G401 (cell line): ENCODE results near the gene FAM168A. TPM values are rescaled to one million over a fixed set of nuclear protein-coding genes. Genes with fewer than 3 reads are reported as not detected.

Experiments
- DNase-seq: peaks from one replicate; pipeline ENCODE4 v3.0.0-alpha.2; 2015; ENCODE audit warnings: low spot score
- in situ Hi-C: cut with HindIII; loops from 2 replicates; pipeline ENCODE4 v1.10.0; 2016; ENCODE audit warnings: low sequenced_read_pairs, mixed read lengths
- total RNA-seq: library from RNA; depleted of rRNA; stranded (reverse); fragments of >200 nt; shearing (Covaris generic); gene quantifications from 2 replicates; pipeline ENCODE4 v1.2.3, GENCODE V29; 2014; rRNA removed

FAM168A gene, protein sequence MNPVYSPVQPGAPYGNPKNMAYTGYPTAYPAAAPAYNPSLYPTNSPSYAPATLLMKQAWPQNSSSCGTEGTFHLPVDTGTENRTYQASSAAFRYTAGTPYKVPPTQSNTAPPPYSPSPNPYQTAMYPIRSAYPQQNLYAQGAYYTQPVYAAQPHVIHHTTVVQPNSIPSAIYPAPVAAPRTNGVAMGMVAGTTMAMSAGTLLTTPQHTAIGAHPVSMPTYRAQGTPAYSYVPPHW
- total RNA-seq: 12.4 and 16.7 TPM in 2 replicates

DNA sequence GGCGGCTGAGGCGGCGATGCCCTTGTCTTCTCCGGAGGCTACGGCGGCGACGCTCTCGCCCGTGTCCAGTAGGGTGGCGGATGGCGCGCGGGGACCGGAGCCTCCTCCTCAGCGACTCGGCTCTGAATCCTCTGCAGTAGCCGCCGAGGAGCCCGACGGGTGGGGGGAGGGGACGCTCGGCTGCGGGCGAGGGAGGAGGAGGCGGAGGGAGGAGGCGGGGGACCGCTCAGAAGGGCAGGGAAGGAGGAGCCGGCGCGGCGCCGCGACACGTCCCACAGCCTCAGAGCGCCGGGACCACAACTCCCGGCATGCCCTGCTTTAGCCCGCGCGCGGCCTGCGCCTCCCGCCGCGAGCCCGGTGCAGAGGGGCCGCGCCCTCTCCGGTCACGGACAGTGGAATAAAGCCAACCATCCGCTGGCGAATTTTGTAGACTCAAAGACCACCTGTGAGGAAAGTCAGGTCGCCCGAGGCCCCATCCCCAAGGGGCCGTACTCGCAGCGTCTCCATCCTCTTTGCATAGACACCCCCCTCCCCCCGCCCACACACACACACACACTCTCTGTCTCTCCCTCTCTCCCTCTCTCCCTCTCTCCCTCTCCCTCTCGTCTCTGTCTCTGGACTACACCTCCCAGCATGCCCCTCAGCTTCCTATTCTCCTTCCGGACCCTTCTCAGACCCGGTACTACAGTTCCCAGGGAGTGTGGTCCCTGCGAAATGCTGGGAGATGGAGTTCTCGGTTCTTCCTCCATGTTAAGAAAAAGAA lies at the start of gene FAM168A:
Gene FAM168A (minus strand): TSS at position 157 of the 763 bp plus-strand sequence. CDS start 129,638 bp downstream, outside the sequence.
- in situ Hi-C loops: no loop called here
- DNase-seq: peak; percentile 99

DNA sequence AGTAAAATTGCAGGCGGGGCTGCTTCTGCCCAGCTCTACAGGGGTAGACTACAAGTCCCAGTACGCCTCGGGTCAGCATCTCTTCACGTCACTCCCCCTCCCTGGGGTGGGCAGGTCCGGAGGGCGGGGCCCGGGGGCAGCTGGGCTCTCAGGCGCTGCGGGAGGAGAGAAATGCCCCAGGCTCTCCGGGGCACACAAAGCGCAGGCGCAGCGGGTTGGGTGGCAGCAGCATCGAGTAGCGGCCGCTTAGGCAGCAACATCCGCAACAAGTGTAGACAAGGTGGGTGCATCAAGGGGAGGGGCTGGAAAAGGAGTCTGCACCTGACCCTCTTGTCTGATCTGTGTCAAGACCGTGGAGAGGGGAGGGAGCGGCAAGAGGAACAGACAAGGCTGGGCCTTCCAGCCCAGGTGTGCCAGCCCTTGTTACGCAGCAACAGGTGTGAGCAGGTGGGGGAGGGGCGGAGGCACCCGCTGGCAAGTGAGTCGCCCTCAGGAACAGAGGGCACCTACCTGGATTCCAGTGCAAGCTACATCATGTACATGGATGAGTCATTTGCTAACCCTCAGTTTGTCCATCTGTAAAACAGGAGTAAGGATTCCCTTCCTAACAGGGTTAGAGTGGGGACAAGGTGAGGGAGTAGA lies 49.7 kb upstream of the FAM168A start:
- in situ Hi-C loops: no loop called here
- peak; percentile 89 for DNase-seq

DNA sequence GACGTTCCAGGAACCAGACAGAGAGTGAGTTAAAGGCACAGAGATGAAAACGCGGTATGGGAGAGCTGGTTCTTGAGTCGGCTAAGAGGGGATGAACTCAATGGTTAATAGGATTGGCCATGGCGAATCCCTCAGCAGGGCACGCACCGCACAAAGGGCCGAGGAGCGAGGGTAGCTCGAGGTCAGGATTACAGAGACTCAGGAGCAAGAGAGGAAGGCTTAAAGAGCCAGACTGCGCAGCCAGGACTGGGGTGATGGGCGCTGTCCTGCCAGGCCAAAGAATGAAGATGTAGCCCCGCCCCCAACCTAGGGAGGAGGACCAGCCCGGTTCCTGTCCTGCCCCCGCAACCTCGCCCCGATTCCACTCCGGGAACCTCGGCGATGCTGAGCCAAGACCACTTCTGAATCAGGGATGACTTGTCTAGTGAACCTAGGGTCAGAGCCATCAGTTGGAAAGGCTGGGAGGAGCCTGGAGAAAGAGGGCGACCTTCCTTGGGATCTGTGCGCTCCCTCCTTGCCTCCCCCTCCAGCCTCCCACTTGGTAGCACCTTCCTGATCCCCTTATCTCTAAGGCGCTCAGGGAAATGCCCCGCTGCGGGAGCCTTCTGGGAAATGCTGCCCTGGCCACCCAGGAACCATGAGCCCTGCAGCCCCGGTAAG lies 48.2 kb upstream of the FAM168A start, which contains the start of gene PLEKHB1:
Gene PLEKHB1 (plus strand): TSS at position 610 of the 660 bp plus-strand sequence. CDS start 28 bp downstream, at position 638.
- in situ Hi-C loops: no loop called here
- no peak for DNase-seq

DNA sequence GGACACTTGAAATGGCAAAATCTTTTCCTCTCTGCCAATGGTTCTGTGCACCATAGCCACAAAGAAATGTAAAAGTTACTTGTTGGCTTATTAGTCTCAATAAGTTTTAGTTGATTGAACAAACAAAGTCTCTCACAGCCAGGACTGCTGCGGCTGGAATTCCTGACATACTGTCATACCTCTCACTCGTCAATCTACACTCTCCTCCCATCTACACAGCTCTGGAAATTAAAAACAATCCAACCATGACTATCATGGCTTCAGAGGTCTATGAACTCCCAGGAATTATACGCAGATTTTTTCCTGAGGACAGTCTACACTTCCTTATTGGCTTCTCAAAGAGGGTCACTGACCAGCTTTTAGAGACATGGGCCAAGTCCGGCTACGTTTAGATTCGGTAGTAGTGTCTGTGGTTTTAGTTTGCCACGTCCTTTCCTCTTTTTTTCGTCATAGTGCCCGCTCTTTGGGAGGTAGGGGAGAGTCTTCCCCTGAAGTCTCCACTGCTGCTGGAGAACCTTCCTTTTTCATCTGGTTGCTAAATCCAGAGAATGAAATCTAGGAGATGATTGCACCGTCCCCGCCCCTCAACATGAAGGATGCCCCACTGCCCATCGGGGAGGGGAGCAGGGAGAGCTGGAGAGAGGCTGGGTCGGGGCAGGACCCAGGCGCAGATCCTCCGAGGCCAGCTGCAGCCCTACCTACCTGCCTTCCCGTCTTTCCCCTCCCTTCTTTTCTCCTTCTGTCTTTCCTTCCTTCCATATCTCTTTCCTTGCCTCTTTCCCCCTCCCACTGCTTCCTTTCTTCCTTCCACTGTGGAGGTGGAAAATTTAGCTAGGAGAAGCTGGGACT lies 47.4 kb upstream of the FAM168A start:
- DNase-seq: no peak
- in situ Hi-C loops: no loop called here

DNA sequence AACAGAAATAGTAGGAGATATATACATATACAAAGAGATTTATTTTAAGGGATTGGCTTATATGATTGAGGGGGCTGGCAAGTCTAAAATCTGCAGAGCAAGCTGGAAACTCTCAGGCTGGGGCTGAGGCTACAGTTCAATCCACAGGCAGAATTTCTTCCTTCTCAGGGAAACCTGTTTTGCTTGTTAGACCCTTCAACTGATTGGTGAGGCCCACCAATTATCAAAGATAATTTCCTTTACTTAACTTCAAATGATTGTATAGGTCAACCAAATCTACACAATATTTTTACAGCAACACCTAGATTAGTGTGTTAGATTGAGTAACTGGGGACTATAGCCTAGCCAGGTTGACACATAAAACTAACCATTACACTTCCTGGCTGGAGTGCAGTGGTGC lies 43.8 kb upstream of the FAM168A start:
- DNase-seq: no peak
- in situ Hi-C loops: no loop called here

DNA sequence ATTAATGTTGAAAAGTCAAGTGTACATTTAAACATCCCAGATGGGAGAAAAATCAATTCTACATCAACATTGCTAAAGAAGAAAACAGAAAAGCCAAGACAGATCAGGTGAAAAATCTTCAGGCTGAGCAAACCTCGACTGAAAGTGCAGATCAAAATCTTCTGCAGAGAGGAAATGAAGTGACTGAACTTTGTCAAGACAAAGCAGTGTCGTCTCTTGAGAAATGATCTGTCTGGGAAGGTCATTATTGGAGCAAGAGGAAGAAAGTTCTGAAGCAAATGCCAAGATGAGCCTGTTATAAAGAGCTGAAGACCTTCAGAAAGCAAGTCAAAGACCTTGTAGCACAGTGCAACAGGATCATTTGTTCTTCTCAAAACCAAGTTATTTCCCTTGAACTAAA lies 42.7 kb upstream of the FAM168A start:
- in situ Hi-C loops: no loop called here

DNA sequence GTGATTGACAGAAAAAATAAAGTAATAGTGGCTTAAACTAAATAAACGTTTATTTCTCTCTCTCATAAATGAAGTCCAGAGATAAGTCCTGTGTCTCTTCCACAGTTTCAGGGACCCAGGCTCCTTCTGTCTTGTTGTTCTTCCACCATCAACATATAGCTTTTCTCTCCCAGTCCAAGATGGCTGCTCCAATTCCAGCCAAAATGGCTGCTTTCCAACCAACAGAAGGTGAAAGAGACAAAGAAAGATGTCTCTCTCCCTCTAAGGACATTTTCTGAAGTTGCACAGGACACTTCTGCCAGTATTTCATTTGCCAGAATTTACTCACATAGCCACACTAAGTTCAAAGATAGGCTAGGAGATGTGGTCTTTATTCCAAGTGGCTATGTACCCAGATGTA lies 39.1 kb upstream of the FAM168A start:
- in situ Hi-C loops: no loop called here
- DNase-seq: no peak

More for the DNA sequence above, 42.7 kb upstream of the FAM168A start:
- DNase-seq: no peak

DNA sequence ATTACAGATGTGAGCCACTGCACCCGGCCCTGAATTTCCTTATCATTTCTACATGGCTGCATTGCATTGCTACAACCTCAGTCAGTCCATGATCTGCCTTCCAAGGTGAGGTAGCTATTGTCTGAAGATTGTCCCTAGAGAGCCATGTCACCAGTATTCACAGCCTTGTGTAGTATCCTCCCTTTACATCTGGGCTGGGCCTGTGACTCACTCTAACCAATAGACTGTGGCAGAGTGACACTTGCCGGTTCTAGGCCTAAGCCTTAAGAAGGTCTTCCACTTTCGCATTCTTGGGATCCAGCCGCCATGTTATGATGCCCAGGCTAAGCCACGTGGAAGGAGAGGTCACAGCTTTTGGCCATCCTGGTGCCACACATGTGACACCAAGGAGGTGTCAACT lies 38.3 kb upstream of the FAM168A start:
- in situ Hi-C loops: no loop called here

DNA sequence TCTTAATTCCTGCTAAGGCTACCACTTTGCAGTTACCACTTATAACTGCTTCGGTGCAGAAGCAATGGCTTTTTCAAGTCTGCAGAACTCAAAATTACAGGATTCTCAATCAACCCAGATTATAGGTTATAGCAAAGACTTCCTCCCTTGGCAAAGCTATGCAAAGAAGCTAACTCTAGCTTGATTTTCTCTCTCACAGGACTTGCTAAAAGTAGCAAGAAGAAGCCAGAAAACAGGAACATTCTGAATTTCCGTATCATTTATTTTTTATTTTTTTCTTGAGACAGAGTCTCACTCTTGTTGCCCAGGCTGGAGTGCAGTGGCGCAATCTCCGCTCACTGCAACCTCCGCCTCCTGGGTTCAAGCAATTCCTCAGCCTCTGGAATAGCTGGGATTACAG lies 37.8 kb upstream of the FAM168A start:
- in situ Hi-C loops: no loop called here

More for the DNA sequence above, 38.3 kb upstream of the FAM168A start:
- DNase-seq: no peak

DNA sequence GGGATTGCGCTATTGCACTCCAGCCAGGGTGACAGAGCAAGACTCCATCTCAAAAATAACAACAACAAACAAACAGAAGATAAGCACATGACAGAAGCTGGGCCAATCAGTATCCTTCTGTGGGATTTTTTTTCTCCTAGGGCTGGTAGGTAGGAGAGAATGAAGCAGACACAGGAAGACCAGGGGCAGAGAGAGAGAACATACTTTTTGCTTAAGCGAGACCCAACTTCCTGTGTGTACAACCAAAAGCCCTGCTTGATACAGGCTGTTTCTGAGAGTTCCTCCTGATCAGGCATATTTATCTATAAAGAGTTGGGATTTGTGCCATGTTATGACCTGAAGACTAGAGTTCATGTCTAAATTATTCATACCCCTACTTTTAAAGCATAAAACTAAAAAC lies 36.1 kb upstream of the FAM168A start:
- in situ Hi-C loops: no loop called here
- DNase-seq: no peak

More for the DNA sequence above, 37.8 kb upstream of the FAM168A start:
- DNase-seq: no peak

DNA sequence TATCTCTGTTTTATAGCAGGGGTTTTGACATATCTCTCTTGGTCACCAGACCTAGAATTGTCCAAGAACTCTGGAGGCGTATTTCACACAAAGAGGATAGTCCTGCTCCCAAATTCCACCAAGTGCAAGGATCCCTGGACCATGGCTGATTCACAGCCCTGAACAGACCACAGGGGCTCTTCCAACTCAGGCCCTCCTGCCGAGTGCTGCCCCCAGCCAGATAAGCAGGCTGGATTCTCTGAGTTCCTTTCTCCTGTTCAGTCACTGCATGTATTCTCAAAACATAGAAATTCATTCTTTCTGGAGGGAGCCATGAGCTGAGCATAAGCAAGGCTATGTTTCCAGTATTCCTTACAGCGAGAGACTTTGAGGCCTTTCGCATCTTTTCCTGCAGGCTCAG lies 35.1 kb upstream of the FAM168A start:
- in situ Hi-C loops: no loop called here
- DNase-seq: no peak

DNA sequence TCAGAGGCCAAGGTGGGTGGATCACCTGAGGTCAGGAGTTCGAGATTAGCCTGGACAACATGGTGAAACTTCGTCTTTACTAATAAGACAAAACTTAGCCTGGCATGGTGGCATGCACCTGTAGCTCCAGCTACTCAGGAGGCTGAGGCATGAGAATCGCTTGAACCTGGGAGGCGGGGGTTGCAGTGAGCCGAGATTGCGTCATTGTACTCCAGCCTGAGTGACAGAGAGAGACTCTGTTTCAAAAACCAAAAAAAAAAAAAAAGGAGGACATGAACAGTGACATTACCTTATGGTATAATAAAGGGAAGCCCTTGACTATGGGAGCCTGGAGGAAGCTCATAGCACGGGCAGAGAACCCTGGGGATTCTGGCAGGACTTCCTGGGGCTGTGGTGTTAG lies 32.0 kb upstream of the FAM168A start:
- in situ Hi-C loops: no loop called here
- no peak for DNase-seq

DNA sequence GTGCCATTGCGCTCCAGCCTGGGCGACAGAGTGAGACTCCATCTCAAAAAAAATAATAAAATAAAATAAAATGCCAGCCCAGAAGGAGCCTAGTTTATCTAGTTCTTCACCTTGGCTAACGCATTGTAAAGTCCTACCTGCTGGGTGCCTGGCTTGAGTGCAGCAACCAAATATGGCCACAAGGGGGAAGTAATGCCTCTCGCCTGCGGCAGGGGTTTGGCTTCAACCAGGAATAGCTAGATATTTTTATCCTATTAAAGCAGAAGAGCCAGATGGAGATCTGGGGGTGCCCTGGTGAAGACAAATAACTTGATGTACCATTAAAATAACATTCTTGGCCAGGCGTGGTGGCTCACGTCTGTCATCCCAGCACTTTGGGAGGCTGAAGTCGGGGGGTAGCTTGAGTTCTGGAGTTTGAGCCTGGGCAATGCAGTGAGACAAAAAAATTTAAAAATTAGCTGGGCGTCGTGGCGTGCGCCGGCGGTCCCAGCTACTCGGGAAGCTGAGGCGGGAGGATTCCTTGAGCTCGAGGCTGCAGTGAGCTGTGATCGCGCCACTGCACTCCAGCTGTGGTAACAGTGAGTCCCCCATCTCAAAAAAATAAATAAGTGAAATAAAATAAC lies 27.9 kb upstream of the FAM168A start:
- DNase-seq: peak; percentile 94
- in situ Hi-C loops: no loop called here

DNA sequence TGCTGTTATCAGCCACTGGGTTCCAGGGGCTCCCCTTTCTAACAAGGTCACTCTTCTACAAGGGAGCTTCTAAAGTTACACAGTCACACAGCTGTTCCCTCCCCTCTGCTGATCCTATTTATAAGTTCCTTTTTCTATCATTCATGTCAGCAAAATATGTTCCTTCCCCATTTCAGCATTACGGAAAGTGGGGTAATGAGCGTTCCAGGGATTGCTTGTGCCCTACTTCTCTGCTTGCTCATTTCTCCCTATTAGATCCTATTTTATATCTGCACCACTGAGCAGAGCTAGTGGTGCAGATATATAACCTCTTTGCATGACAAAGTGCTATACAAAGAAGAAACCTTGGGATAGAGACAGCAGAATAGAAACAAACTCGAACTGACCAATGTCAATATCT lies 25.8 kb upstream of the FAM168A start:
- no peak for DNase-seq
- in situ Hi-C loops: no loop called here

DNA sequence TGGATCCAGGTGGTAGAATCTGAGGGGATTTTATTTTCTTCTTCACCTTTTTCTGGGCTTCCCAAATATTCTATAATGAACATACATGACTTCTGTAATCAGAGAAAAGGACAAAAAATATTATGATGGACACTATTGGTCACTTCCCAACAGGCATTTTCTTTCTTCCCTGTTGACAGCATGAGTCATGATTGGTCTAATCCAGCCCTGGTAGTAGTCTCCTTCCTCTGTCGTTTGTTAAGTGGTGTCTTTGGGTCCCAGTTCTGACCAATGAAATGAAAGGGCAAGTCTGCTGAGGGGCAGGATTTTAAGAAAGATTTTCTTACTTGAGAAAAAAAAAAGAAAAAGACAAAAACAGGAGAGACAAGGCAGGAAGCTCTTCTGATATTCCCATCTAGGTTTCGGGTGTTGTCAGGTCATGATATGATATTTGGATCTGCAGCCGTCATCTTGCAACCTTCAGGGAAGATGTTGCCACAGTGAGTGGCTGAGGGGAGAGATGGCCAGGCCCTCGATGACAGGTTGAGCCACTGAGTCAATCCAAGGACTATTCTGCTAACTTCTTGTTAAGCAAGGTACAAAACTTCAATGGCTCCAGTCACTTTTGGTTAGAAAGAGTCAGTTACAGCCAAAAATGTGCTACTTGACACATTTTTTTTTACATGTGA lies 25.1 kb upstream of the FAM168A start:
- in situ Hi-C loops: no loop called here
- no peak for DNase-seq

DNA sequence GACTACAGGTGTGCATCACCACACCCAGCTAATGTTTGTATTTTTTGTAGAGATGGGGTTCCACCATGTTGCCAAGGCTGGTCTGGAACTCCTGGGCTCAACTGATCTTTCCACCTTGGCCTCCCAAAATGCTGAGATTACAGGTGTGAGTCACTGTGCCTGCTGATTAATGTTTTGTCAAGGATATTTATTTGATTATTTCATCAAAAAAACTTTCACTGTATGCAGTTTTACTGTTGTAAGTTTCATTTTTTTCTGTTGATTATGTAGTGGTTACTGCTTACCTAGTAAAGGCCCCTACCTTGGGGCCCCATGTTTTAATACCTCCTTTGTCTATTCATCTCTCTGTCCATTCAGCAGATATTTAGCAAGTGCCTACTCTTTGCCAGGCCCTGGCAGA lies 16.7 kb upstream of the FAM168A start:
- DNase-seq: no peak
- in situ Hi-C loops: no loop called here

DNA sequence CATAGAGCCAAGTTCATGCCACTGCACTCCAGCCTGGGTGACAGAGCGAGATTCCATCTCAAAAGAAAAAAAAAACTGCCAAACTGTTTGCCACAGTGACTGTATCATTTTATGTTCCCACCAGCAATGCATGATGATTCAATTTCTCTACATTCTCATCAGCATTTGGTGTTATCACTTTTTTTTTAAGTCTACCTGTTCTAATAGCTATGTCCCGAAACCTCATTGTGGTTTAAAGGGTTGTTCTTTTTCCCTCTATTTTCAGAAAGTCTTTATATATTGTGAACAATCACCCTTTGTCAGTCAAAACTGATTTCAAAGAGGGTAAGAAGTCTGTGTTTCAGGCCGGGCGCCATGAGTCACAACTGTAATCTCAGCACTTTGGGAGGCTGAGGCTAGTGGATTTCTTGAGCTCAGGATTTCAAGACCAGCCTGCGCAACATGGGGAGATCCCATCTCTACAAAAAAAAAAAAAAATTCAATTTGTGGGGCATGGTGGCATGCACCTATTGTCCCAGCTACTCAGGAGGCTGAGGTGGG lies 14.8 kb upstream of the FAM168A start:
- no peak for DNase-seq

More for the DNA sequence above, 14.8 kb upstream of the FAM168A start:
- in situ Hi-C loops: no loop called here
